CD14-positive monocyte (primary cell): ENCODE measurements around the gene APOBEC3B. TPM values are rescaled to one million over a fixed set of nuclear protein-coding genes. Genes with fewer than 3 reads are reported as not detected.

ENCODE experiments used
- DNase-seq, 3 donors: peaks; one replicate each; pipeline ENCODE4 v3.0.0-alpha.2; 2011 to 2022
- H2AFZ ChIP-seq: 2 replicates; pipeline ENCODE4 v1.6.0; 2012; ENCODE audit warnings: mild to moderate bottlenecking, low read depth, low read length, inconsistent platforms; ENCODE audit not compliant: insufficient read depth, poor library complexity, severe bottlenecking
- H3K27ac ChIP-seq, 2 donors: 1 replicate in 1 of 2; 2 replicates in 1 of 2; pipeline ENCODE4 v1.5.1; 2012 to 2013; ENCODE audit warnings: low read length in 2 of 2, control low read depth in 1 of 2, inconsistent platforms in 1 of 2, low read depth in 1 of 2, mild to moderate bottlenecking in 1 of 2
- H3K27me3 ChIP-seq, 2 donors: one replicate each; pipeline versions ENCODE4 v1.6.0 to v1.6.1; 2011 to 2013; ENCODE audit warnings: low read length in 2 of 2; ENCODE audit not compliant: control insufficient read depth in 2 of 2, insufficient read depth in 2 of 2
- H3K36me3 ChIP-seq, 2 donors: replicated peaks in 1 of 2; 1 replicate in 1 of 2; 2 replicates in 1 of 2; pipeline versions ENCODE4 v1.5.1 to v1.6.1; 2012 to 2013; ENCODE audit warnings: low read length in 2 of 2, control low read depth in 1 of 2, inconsistent platforms in 1 of 2, mild to moderate bottlenecking in 1 of 2; ENCODE audit not compliant: insufficient read depth in 2 of 2, control insufficient read depth in 1 of 2
- H3K4me1 ChIP-seq, 2 donors: 1 replicate in 1 of 2; 2 replicates in 1 of 2; pipeline versions ENCODE4 v1.5.1 to v1.6.1; 2012 to 2013; ENCODE audit warnings: low read length in 2 of 2, control low read depth in 1 of 2, inconsistent platforms in 1 of 2, mild to moderate bottlenecking in 1 of 2, moderate library complexity in 1 of 2; ENCODE audit not compliant: insufficient read depth in 2 of 2, control insufficient read depth in 1 of 2
- H3K4me2 ChIP-seq: replicated peaks from 2 replicates; pipeline ENCODE3; 2012; ENCODE audit warnings: low read length, moderate library complexity, mild to moderate bottlenecking; ENCODE audit not compliant: poor library complexity, severe bottlenecking; ENCODE audit errors: extremely low read depth
- H3K4me3 ChIP-seq, 3 experiments: fragments of 200-600 bp in 1 of 3; sonication (generic) in 1 of 3; replicated peaks in 1 of 3; 1 replicate in 2 of 3; 2 replicates in 1 of 3; pipeline ENCODE4 v1.5.1; 2011 to 2013; ENCODE audit warnings: low read length in 3 of 3, mild to moderate bottlenecking in 3 of 3, control low read depth in 2 of 3, low read depth in 2 of 3, inconsistent platforms in 1 of 3, moderate library complexity in 1 of 3
- H3K79me2 ChIP-seq: 2 replicates; pipeline ENCODE4 v1.6.0; 2012; ENCODE audit warnings: mild to moderate bottlenecking, control low read depth, inconsistent platforms, low read length, moderate library complexity; ENCODE audit not compliant: insufficient read depth
- H3K9ac ChIP-seq: 2 replicates; pipeline ENCODE4 v1.6.0; 2017; ENCODE audit warnings: low read length, mild to moderate bottlenecking; ENCODE audit not compliant: insufficient read depth, poor library complexity, severe bottlenecking
- H3K9me3 ChIP-seq, 2 donors: replicated peaks in 1 of 2; 1 replicate in 1 of 2; 2 replicates in 1 of 2; pipeline versions ENCODE4 v1.5.1 to v1.6.1; 2012 to 2013; ENCODE audit warnings: low read length in 2 of 2, control low read depth in 1 of 2; ENCODE audit not compliant: control insufficient read depth in 1 of 2, insufficient read depth in 1 of 2
- H4K20me1 ChIP-seq: 2 replicates; pipeline ENCODE4 v1.6.0; 2012; ENCODE audit warnings: mild to moderate bottlenecking, low read length, control low read depth, moderate library complexity; ENCODE audit not compliant: insufficient read depth
- H3K27ac Mint-ChIP-seq, 7 donors: one replicate each; pipeline ENCODE4 v1.8.0; 2020; ENCODE audit warnings: mild to moderate bottlenecking in 7 of 7, mixed read lengths in 7 of 7, moderate library complexity in 6 of 7, inconsistent platforms in 2 of 7
- H3K27me3 Mint-ChIP-seq, 3 donors: one replicate each; pipeline ENCODE4 v1.8.0; 2021 to 2022; ENCODE audit warnings: low read depth in 3 of 3, mild to moderate bottlenecking in 3 of 3, mixed read lengths in 3 of 3, moderate library complexity in 3 of 3, inconsistent platforms in 1 of 3
- H3K36me3 Mint-ChIP-seq, 2 donors: one replicate each; pipeline ENCODE4 v1.8.0; 2020; ENCODE audit warnings: mixed read lengths in 2 of 2, inconsistent platforms in 1 of 2, mild to moderate bottlenecking in 1 of 2
- H3K4me1 Mint-ChIP-seq: one replicate; pipeline ENCODE4 v1.8.0; 2020; ENCODE audit warnings: mild to moderate bottlenecking, mixed read lengths
- H3K4me3 Mint-ChIP-seq, 2 donors: one replicate each; pipeline ENCODE4 v1.8.0; 2020; ENCODE audit warnings: mild to moderate bottlenecking in 2 of 2, mixed read lengths in 2 of 2, moderate library complexity in 1 of 2
- H3K9me3 Mint-ChIP-seq, 7 donors: one replicate each; pipeline ENCODE4 v1.8.0; 2020 to 2022; ENCODE audit warnings: mixed read lengths in 7 of 7, mild to moderate bottlenecking in 6 of 7, moderate library complexity in 6 of 7, inconsistent platforms in 2 of 7
- CTCF ChIP-seq: fragments of 200-600 bp; IDR thresholded peaks from one replicate; pipeline ENCODE4 v1.8.0; 2022; ENCODE audit warnings: antibody characterized with exemption, mild to moderate bottlenecking
- WGBS: methylation state at CpG from one replicate; pipeline ENCODE4 v1.1.5; 2013; ENCODE audit warnings: missing lambda C conversion rate; ENCODE audit not compliant: insufficient coverage; 5-methylcytosine and 5-hydroxymethylcytosine counted together
- intact Hi-C, 2 donors: fragments of 100-400 bp; cut with micrococcal nuclease; formaldehyde crosslinking; loops; one replicate each; pipeline versions ENCODE4 v1.15.0 to v1.15.1; 2023
- polyA plus RNA-seq, 3 donors: library from polyadenylated mRNA; depleted of rRNA in 1 of 3; unstranded in 2 of 3; stranded (reverse) in 1 of 3; fragments of 300-500 nt in 2 of 3; fragments of >200 nt in 1 of 3; fragmentation: Illumina TruSeq in 2 of 3; gene quantifications; 1 replicate in 2 of 3; 2 replicates in 1 of 3; pipeline ENCODE4 v1.2.3, GENCODE V29; 2012 to 2021

The APOBEC3B gene
- polyA plus RNA-seq, 3 donors, result 0.40 to 48.2 (median 12.6) TPM

- intact Hi-C loops, result no loop called here
- Mint-ChIP-seq H3K9me3 (no peaks in the 10 kb centered on the region), H3K4me1 (peaks cover 8% of the 10 kb centered on the region)
Measured at GRCh38 chr22:39028281-39028680, 46.1 kb downstream of the APOBEC3B start.

GRCh38 chr22:39029227-39029626 is 47.1 kb downstream of the APOBEC3B start:
- Mint-ChIP-seq H3K27ac (no peak overlapping the region), H3K27me3 (peaks cover 0 to 1% (median 0%) of the 10 kb centered on the region in 3 donors), H3K36me3 (peaks cover 11 to 12% of the 10 kb centered on the region in 2 donors), H3K4me1 (peaks cover 8% of the 10 kb centered on the region), H3K9me3 (no peaks in the 10 kb centered on the region), H3K4me3 (no peak overlapping the region)
- Histone ChIP-seq H3K79me2 (no peaks in the 10 kb centered on the region), H2AFZ (no peak overlapping the region), H3K4me3 (no peak overlapping the region), H3K4me1 (peaks cover 0 to 2% of the 10 kb centered on the region in 2 donors), H3K27me3 (no peaks in the 10 kb centered on the region), H3K9ac (no peak overlapping the region), H3K9me3 (no peaks in the 10 kb centered on the region), H4K20me1 (no peaks in the 10 kb centered on the region), H3K36me3 (peaks cover 0 to under 1% of the 10 kb centered on the region in 2 donors), H3K4me2 (no peak overlapping the region), H3K27ac (no peak overlapping the region)
- intact Hi-C loops, result no loop called here
- TF ChIP-seq CTCF, result no peak
- WGBS, result 94% methylated on average over 11 of the region's 13 CpGs
- no peak for DNase-seq

More at GRCh38 chr22:39028281-39028680, 46.1 kb downstream of the APOBEC3B start:
- Histone ChIP-seq H3K27me3 (no peaks in the 10 kb centered on the region), H3K27ac (no peak overlapping the region), H2AFZ (no peak overlapping the region), H3K36me3 (peaks cover 2 to 9% of the 10 kb centered on the region in 2 donors), H4K20me1 (no peaks in the 10 kb centered on the region), H3K79me2 (no peaks in the 10 kb centered on the region), H3K4me1 (peaks cover 0 to 2% of the 10 kb centered on the region in 2 donors), H3K9me3 (no peaks in the 10 kb centered on the region), H3K4me3 (no peak overlapping the region), H3K4me2 (no peak overlapping the region), H3K9ac (no peak overlapping the region)
- WGBS, result 99% methylated on average over 11 of the region's 11 CpGs
- Mint-ChIP-seq H3K4me3 (no peak overlapping the region), H3K36me3 (peaks cover 20 to 21% of the 10 kb centered on the region in 2 donors), H3K27me3 (no peaks in the 10 kb centered on the region), H3K27ac (no peak overlapping the region)
- DNase-seq, result no peak
- TF ChIP-seq CTCF, result no peak
